Neuronal stem cell (in vitro differentiated cells): ENCODE measurements around the gene SLC22A7.

Experiments
- DNase-seq: peaks from one replicate; pipeline ENCODE4 v3.0.0-alpha.2; 2013; ENCODE audit warnings: low spot score
- H2AFZ ChIP-seq: one replicate; pipeline ENCODE4 v1.6.1; 2013; ENCODE audit warnings: mild to moderate bottlenecking, low read length, inconsistent platforms
- H2AK5ac ChIP-seq: 2 replicates; pipeline ENCODE4 v1.6.1; 2013; ENCODE audit warnings: low read depth, mild to moderate bottlenecking, inconsistent platforms, low read length, moderate library complexity, mixed read lengths
- H2BK120ac ChIP-seq: 2 replicates; pipeline ENCODE4 v1.6.1; 2013; ENCODE audit warnings: low read depth, mild to moderate bottlenecking, inconsistent platforms, low read length, moderate library complexity, mixed read lengths
- H2BK12ac ChIP-seq: one replicate; pipeline ENCODE4 v1.6.1; 2013; ENCODE audit warnings: low read length, inconsistent platforms
- H2BK15ac ChIP-seq: 2 replicates; pipeline ENCODE4 v1.6.1; 2013; ENCODE audit warnings: mild to moderate bottlenecking, low read length, inconsistent platforms, mixed read lengths
- H2BK5ac ChIP-seq: one replicate; pipeline ENCODE4 v1.6.1; 2013; ENCODE audit warnings: inconsistent platforms, mild to moderate bottlenecking, low read length, moderate library complexity
- H3K14ac ChIP-seq: one replicate; pipeline ENCODE4 v1.6.1; 2013; ENCODE audit warnings: low read length, inconsistent platforms
- H3K18ac ChIP-seq: 2 replicates; pipeline ENCODE4 v1.6.1; 2013; ENCODE audit warnings: low read length, inconsistent platforms
- H3K23ac ChIP-seq: 2 replicates; pipeline ENCODE4 v1.6.1; 2013; ENCODE audit warnings: low read depth, mild to moderate bottlenecking, mixed read lengths, low read length, inconsistent platforms; ENCODE audit not compliant: poor library complexity
- H3K27ac ChIP-seq: replicated peaks from 3 replicates; pipeline ENCODE4 v1.5.1; 2013; ENCODE audit warnings: low read length, inconsistent platforms
- H3K27me3 ChIP-seq, 3 experiments: 2 replicates each; pipeline ENCODE4 v1.6.1; 2013; ENCODE audit warnings: low read length in 3 of 3, mild to moderate bottlenecking in 2 of 3, inconsistent platforms in 1 of 3, low read depth in 1 of 3, mixed read lengths in 1 of 3, moderate library complexity in 1 of 3; ENCODE audit not compliant: control insufficient read depth in 3 of 3, insufficient read depth in 3 of 3
- H3K36me3 ChIP-seq, 2 donors: replicated peaks in 1 of 2; 2 replicates each; pipeline ENCODE4 v1.6.1; 2013; ENCODE audit warnings: low read length in 2 of 2; ENCODE audit not compliant: control insufficient read depth in 2 of 2, insufficient read depth in 2 of 2
- H3K4ac ChIP-seq: 2 replicates; pipeline ENCODE4 v1.6.1; 2013; ENCODE audit warnings: inconsistent platforms, mild to moderate bottlenecking, low read length, moderate library complexity
- H3K4me1 ChIP-seq, 2 donors: 1 replicate in 1 of 2; 2 replicates in 1 of 2; pipeline ENCODE4 v1.6.1; 2013; ENCODE audit warnings: low read length in 2 of 2, low read depth in 1 of 2; ENCODE audit not compliant: control insufficient read depth in 2 of 2, insufficient read depth in 1 of 2
- H3K4me2 ChIP-seq: one replicate; pipeline ENCODE4 v1.6.1; 2013; ENCODE audit warnings: mild to moderate bottlenecking, low read length, inconsistent platforms; ENCODE audit not compliant: insufficient read depth, poor library complexity, severe bottlenecking
- H3K4me3 ChIP-seq, 2 donors: 2 replicates each; pipeline ENCODE4 v1.5.1; 2013; ENCODE audit warnings: low read length in 2 of 2, mild to moderate bottlenecking in 2 of 2, inconsistent platforms in 1 of 2, moderate library complexity in 1 of 2
- H3K79me1 ChIP-seq: one replicate; pipeline ENCODE4 v1.6.1; 2013; ENCODE audit warnings: low read depth, mild to moderate bottlenecking, inconsistent platforms, low read length, moderate library complexity
- H3K9ac ChIP-seq: one replicate; pipeline ENCODE4 v1.6.1; 2013; ENCODE audit warnings: mild to moderate bottlenecking, low read depth, low read length, inconsistent platforms; ENCODE audit not compliant: poor library complexity
- H3K9me3 ChIP-seq, 2 donors: replicated peaks in 1 of 2; 2 replicates each; pipeline versions ENCODE3 to v1.6.1; 2013; ENCODE audit warnings: low read length in 2 of 2, mild to moderate bottlenecking in 2 of 2, inconsistent platforms in 1 of 2, low read depth in 1 of 2, mixed read lengths in 1 of 2, moderate library complexity in 1 of 2; ENCODE audit not compliant: control insufficient read depth in 2 of 2, insufficient read depth in 1 of 2
- H4K8ac ChIP-seq: one replicate; pipeline ENCODE4 v1.6.1; 2013; ENCODE audit warnings: low read depth, mild to moderate bottlenecking, inconsistent platforms, low read length, moderate library complexity
- H4K91ac ChIP-seq: one replicate; pipeline ENCODE4 v1.6.1; 2013; ENCODE audit warnings: low read length, low read depth, mild to moderate bottlenecking, inconsistent platforms; ENCODE audit not compliant: poor library complexity
- WGBS, 2 donors: extraction: QIAGEN DNeasy Blood & Tissue Kit; methylation state at CpG; one replicate each; pipeline ENCODE4 v1.1.7; 2013; ENCODE audit warnings: missing lambda C conversion rate in 2 of 2, mixed read lengths in 1 of 2; ENCODE audit not compliant: insufficient read length in 2 of 2, insufficient replicate concordance in 1 of 2; ENCODE audit errors: extremely low coverage in 2 of 2; 5-methylcytosine and 5-hydroxymethylcytosine counted together

Gene SLC22A7

GRCh38 chr6:43277306-43277642 lies 20.8 kb upstream of the SLC22A7 start:
- Histone ChIP-seq H3K14ac (no peak overlapping the region), H3K27ac (no peak overlapping the region), H3K4me2 (no peak overlapping the region), H4K8ac (no peak overlapping the region), H4K91ac (no peak overlapping the region), H2BK120ac (peak overlapping the region; percentile 23), H3K23ac (peak overlapping the region; percentile 28), H2BK12ac (peak overlapping the region; percentile 69), H3K4me3 (no peak overlapping the region), H3K36me3 (no peaks in the 10 kb centered on the region), H3K9me3 (no peaks in the 10 kb centered on the region), H3K4ac (no peak overlapping the region), H2BK15ac (peak overlapping the region; percentile 72), H3K4me1 (peaks cover 24 to 32% of the 10 kb centered on the region in 2 donors), H2AFZ (no peak overlapping the region), H2BK5ac (peak overlapping the region; percentile 45), H3K9ac (no peak overlapping the region), H3K18ac (peak overlapping the region; percentile 76), H2AK5ac (peak overlapping the region; percentile 85), H3K79me1 (no peaks in the 10 kb centered on the region), H3K27me3 (peaks cover 0 to 34% (median 18%) of the 10 kb centered on the region in 3 experiments)
- no CpG with 5 or more reads among the region's 6 CpGs for WGBS, 2 donors
- DNase-seq, result no peak

DNA sequence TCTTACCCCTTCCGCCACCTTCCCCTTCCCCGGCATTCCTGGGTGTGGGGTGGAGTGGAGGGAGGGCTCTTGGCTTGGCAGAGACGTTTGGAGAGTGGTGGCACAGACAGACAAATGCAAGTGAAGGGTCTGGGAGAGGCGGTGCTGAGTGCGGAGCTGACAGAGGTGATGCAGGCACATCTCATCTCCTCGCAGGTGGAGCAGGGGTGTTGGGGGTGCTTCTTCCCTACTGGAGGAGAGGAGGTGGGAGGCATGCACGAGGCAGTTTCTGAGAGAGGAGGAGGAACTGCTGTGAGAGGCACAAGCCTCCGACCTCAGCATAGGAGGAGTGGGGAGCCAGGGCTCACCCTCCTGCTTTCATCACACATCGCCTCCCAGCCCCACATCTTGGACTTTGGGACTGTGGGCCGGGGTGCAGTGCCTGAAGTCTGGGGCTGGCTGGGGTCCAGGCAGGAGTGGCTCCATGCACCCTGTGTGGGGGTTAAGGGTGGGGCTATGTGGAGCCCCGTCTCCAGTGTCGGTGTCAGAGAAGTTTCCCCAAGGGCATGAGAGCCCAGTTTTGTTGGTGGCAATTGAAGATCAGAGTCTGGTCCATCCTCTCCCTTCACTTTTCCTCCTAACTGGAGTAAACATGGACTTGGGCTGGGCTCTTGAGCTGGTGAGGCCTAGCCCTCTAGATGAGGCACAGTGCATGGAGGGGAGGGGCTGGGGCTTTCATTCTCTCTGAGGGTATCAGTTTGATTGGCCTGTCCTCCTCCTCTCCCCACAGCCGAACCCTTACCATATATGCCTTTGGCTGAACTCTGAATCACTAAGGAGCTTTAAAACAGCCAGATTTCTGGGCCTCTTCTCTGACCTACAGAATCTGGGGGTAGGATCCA lies 20.2 kb upstream of the SLC22A7 start:
- Histone ChIP-seq H3K9ac (peak overlapping the region; percentile 68), H2BK120ac (peak overlapping the region; percentile 22), H3K4me2 (no peak overlapping the region), H3K14ac (no peak overlapping the region), H4K8ac (no peak overlapping the region), H3K4me3 (no peak overlapping the region), H3K4me1 (peaks cover 24 to 32% of the 10 kb centered on the region in 2 donors), H3K79me1 (no peaks in the 10 kb centered on the region), H3K9me3 (no peaks in the 10 kb centered on the region), H2BK5ac (no peak overlapping the region), H3K23ac (peak overlapping the region; percentile 28), H4K91ac (peak overlapping the region; percentile 40), H2BK12ac (peak overlapping the region; percentile 87), H3K4ac (peak overlapping the region; percentile 44), H3K27me3 (peaks cover 0 to 34% (median 18%) of the 10 kb centered on the region in 3 experiments), H2AK5ac (peak overlapping the region; percentile 85), H3K27ac (no peak overlapping the region), H3K36me3 (no peaks in the 10 kb centered on the region), H3K18ac (peak overlapping the region; percentile 76), H2BK15ac (peak overlapping the region; percentile 93), H2AFZ (peak overlapping the region; percentile 34)
- WGBS, 2 donors, result no CpG with 5 or more reads among the region's 13 CpGs
- DNase-seq, result no peak

- Histone ChIP-seq H2BK12ac (no peak overlapping the region), H3K4me2 (no peak overlapping the region), H3K14ac (no peak overlapping the region), H3K23ac (no peak overlapping the region), H3K18ac (no peak overlapping the region), H4K91ac (no peak overlapping the region), H3K79me1 (no peaks in the 10 kb centered on the region), H3K4ac (no peak overlapping the region), H3K9ac (no peak overlapping the region), H3K9me3 (no peaks in the 10 kb centered on the region), H3K27ac (no peak overlapping the region), H2BK15ac (no peak overlapping the region), H2AK5ac (peak overlapping the region; percentile 34), H4K8ac (no peak overlapping the region), H2BK120ac (no peak overlapping the region), H3K4me1 (peaks cover 24 to 32% of the 10 kb centered on the region in 2 donors), H2AFZ (peak overlapping the region; percentile 34), H2BK5ac (no peak overlapping the region), H3K4me3 (no peak overlapping the region), H3K27me3 (peaks cover 0 to 29% (median 18%) of the 10 kb centered on the region in 3 experiments), H3K36me3 (no peaks in the 10 kb centered on the region)
- no CpG with 5 or more reads among the region's 4 CpGs for WGBS, 2 donors
- no peak for DNase-seq
Observed at GRCh38 chr6:43278524-43279078, 19.5 kb upstream of the SLC22A7 start.

DNA sequence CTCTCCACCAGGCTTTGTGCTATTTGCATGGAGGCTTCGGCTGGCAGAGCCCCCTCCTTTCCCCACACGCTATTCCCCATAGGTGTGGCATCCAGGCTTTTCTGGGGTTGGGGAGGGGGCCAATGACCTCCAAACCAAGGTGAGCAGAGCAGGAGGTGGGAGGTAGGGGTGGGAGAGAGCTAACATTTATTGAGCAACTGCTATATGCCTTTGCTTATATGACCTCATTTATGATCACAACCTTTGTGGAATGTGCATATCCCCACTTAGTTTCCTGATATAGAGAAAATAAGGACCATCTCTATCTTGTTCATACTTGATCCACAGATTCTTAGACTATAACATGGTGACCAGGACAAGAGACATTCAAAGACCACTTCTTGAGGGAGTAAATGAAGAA lies 17.8 kb upstream of the SLC22A7 start:
- WGBS, 2 donors, result no CpG with 5 or more reads among the region's 2 CpGs
- no peak overlapping the region for H2AK5ac ChIP-seq
- H2BK120ac ChIP-seq, result no peak overlapping the region
- peak overlapping the region; percentile 8 for H2BK15ac ChIP-seq
- H3K4me2 ChIP-seq, result no peak overlapping the region
- no peak overlapping the region for H3K27ac ChIP-seq
- no peak overlapping the region for H3K14ac ChIP-seq
- H3K23ac ChIP-seq, result no peak overlapping the region
- H3K36me3 ChIP-seq, result no peaks in the 10 kb centered on the region
- H3K4me3 ChIP-seq, result no peak overlapping the region
- no peak overlapping the region for H4K8ac ChIP-seq
- H2AFZ ChIP-seq, result no peak overlapping the region
- H3K9ac ChIP-seq, result no peak overlapping the region
- peak overlapping the region; percentile 19 for H3K18ac ChIP-seq
- no peak overlapping the region for H2BK5ac ChIP-seq
- no peak for DNase-seq
- peaks cover 24 to 30% of the 10 kb centered on the region in 2 donors for H3K4me1 ChIP-seq
- peaks cover 0 to 15% (median 6%) of the 10 kb centered on the region in 3 experiments for H3K27me3 ChIP-seq
- no peak overlapping the region for H3K4ac ChIP-seq
- H2BK12ac ChIP-seq, result no peak overlapping the region
- H3K9me3 ChIP-seq, result no peaks in the 10 kb centered on the region
- H4K91ac ChIP-seq, result no peak overlapping the region
- no peaks in the 10 kb centered on the region for H3K79me1 ChIP-seq
